AG09309 (cell line): ENCODE results near the gene CEP97.

Experiments used
- DNase-seq: peaks from one replicate; pipeline ENCODE4 v3.0.0-alpha.2; 2010; ENCODE audit warnings: low read depth
- H3K4me3 ChIP-seq: 2 replicates; pipeline ENCODE4 v1.5.1; 2011; ENCODE audit warnings: mild to moderate bottlenecking, low read depth, low read length, moderate library complexity; ENCODE audit not compliant: control insufficient read depth
- TF ChIP-seq, protein P1 (sequence below): IDR thresholded peaks from 2 replicates; pipeline ENCODE4 v1.5.1; 2011; ENCODE audit warnings: mild to moderate bottlenecking, low read depth, low read length, inconsistent platforms; ENCODE audit not compliant: insufficient read depth, control insufficient read depth; ENCODE audit errors: missing control alignments

Gene CEP97

DNA sequence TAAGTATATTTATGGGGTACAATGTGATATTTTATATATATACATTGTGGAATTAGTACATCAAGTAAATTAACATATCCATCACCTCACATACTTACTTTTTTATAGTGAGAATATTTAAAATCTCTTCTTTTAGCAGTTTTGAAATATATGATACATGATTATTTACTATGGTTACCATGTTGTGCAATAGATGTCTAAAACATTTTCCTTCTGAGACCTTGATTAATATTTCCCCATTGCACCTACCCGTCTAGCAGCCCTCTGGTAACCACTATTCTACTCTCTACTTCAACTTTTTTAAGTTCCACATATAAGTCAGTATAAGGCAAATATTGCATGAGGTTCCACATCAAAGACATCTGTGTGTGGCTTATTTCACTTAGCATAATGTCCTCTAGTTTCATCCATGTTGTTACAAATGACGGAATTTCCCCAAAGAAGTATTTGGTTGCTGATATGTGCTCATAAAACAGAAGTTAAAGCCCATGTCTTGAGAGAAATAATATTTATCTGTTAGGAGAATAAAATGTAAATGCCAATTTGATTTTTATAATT, 95.3 kb downstream of the CEP97 start:
- H3K4me3 ChIP-seq = no peak overlapping the region

More for the DNA sequence above, 95.3 kb downstream of the CEP97 start:
- TF ChIP-seq, protein P1, sequence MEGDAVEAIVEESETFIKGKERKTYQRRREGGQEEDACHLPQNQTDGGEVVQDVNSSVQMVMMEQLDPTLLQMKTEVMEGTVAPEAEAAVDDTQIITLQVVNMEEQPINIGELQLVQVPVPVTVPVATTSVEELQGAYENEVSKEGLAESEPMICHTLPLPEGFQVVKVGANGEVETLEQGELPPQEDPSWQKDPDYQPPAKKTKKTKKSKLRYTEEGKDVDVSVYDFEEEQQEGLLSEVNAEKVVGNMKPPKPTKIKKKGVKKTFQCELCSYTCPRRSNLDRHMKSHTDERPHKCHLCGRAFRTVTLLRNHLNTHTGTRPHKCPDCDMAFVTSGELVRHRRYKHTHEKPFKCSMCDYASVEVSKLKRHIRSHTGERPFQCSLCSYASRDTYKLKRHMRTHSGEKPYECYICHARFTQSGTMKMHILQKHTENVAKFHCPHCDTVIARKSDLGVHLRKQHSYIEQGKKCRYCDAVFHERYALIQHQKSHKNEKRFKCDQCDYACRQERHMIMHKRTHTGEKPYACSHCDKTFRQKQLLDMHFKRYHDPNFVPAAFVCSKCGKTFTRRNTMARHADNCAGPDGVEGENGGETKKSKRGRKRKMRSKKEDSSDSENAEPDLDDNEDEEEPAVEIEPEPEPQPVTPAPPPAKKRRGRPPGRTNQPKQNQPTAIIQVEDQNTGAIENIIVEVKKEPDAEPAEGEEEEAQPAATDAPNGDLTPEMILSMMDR = no peak
- DNase-seq = no peak
